Natural killer cell (primary cell): ENCODE measurements around the gene FAM241B. TPM values are rescaled to one million over a fixed set of nuclear protein-coding genes. Genes with fewer than 3 reads are reported as not detected.

Source experiments
- ATAC-seq, 3 donors: fragments of 150-1000 bp in 2 of 3; fragments of 200-7000 bp in 1 of 3; cut with Tn5 transposase; 1 replicate in 1 of 3; 2 replicates in 2 of 3; pipeline ENCODE4 v1.10.0; 2021; ENCODE audit warnings: mild to moderate bottlenecking in 2 of 3, moderate library complexity in 2 of 3
- DNase-seq, 2 donors: peaks; one replicate each; pipeline versions ENCODE4 v3.0.0 to v3.0.0-alpha.2; 2013 to 2021; ENCODE audit warnings: mixed read lengths in 1 of 2
- H3K27ac ChIP-seq: one replicate; pipeline ENCODE4 v1.5.1; 2013; ENCODE audit warnings: mild to moderate bottlenecking, low read length
- H3K27me3 ChIP-seq: one replicate; pipeline ENCODE4 v1.6.1; 2013; ENCODE audit warnings: low read length; ENCODE audit not compliant: control insufficient read depth, insufficient read depth
- H3K36me3 ChIP-seq: one replicate; pipeline ENCODE4 v1.6.1; 2013; ENCODE audit warnings: low read length; ENCODE audit not compliant: control insufficient read depth, insufficient read depth
- H3K4me1 ChIP-seq: one replicate; pipeline ENCODE4 v1.6.1; 2013; ENCODE audit warnings: low read length; ENCODE audit not compliant: control insufficient read depth, insufficient read depth
- H3K4me3 ChIP-seq: one replicate; pipeline ENCODE4 v1.5.1; 2013; ENCODE audit warnings: low read length
- H3K9me3 ChIP-seq: one replicate; pipeline ENCODE4 v1.6.1; 2013; ENCODE audit warnings: low read length; ENCODE audit not compliant: control insufficient read depth, insufficient read depth
- H3K27ac Mint-ChIP-seq, 2 donors: one replicate each; pipeline ENCODE4 v1.8.0; 2022; ENCODE audit warnings: mild to moderate bottlenecking in 2 of 2, mixed read lengths in 2 of 2, moderate library complexity in 1 of 2
- H3K27me3 Mint-ChIP-seq, 2 donors: one replicate each; pipeline ENCODE4 v1.8.0; 2022; ENCODE audit warnings: low read depth in 2 of 2, mixed read lengths in 2 of 2
- H3K36me3 Mint-ChIP-seq: one replicate; pipeline ENCODE4 v1.8.0; 2022; ENCODE audit warnings: mixed read lengths
- H3K4me1 Mint-ChIP-seq, 2 donors: one replicate each; pipeline ENCODE4 v1.8.0; 2022; ENCODE audit warnings: mixed read lengths in 2 of 2
- H3K4me3 Mint-ChIP-seq: one replicate; pipeline ENCODE4 v1.8.0; 2022; ENCODE audit warnings: mild to moderate bottlenecking, moderate library complexity, mixed read lengths
- H3K9me3 Mint-ChIP-seq, 2 donors: one replicate each; pipeline ENCODE4 v1.8.0; 2022; ENCODE audit warnings: mixed read lengths in 2 of 2
- WGBS: methylation state at CpG from one replicate; pipeline ENCODE4 v1.1.7; 2013; ENCODE audit warnings: missing lambda C conversion rate; ENCODE audit not compliant: insufficient coverage; 5-methylcytosine and 5-hydroxymethylcytosine counted together
- intact Hi-C: fragments of 100-400 bp; cut with micrococcal nuclease; formaldehyde crosslinking; loops from one replicate; pipeline ENCODE4 v1.14.2; 2022
- total RNA-seq, 4 donors: library from RNA; stranded (reverse); fragments of 120-200 nt in 1 of 4; gene quantifications; one replicate each; pipeline versions ENCODE4 v1.2.3 to v1.2.4, GENCODE V29; 2013 to 2022
- TF ChIP-seq, protein P1 (sequence below): fragments of 200-600 bp; IDR thresholded peaks from one replicate; pipeline ENCODE4 v1.8.0; 2022; ENCODE audit warnings: antibody characterized with exemption

Gene FAM241B
- total RNA-seq, 3 donors from 2014 or later (not counting 1 experiment from before 2014, with no cell fraction given): 1.1 to 1.3 TPM; not detected in 1

DNA sequence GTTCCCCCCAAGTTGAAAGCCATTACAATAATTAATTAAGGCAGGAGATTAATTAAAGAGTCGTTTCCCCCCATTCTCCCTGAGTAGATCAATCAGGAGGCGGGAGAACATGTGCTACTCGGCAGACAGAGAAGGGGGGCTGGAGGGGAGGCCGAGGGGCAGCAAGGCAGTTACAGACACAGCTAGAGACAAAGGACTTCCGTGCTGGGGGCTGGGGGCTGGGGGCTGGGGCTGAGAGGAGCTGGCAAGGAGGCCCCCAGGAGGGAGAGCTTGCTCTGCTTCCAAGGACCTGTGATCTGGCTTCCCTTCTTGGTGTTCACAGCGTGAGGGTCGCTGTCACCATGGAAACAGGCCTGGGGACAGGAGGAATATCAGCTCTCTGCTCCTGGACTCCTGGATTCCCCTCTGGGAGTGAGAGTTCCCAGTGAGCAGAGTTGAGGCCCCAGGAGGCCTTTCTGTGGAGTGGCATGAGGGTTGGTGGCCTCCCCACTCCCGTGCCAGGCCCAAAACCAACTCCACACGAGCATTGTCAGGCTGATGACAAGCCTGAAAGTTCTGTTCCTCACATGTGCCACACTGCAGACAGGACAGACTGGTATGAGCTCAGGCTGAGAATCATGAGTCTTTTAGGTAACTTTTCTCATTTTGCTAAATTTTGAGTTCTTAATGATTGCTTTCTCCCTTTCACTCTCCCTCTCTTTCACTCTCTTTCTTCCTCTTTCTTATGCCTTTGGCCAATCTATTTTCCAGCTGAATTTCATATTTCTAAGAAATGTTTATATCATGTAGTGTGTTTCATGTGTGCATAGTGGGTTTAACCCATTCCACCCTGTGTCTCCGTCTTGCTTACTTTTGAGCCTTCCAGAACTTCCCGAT is 16.4 kb downstream of the FAM241B start:
- Histone ChIP-seq H3K27me3 (no peaks in the 10 kb centered on the region), H3K36me3 (no peaks in the 10 kb centered on the region), H3K9me3 (no peaks in the 10 kb centered on the region), H3K4me1 (peaks cover 10% of the 10 kb centered on the region), H3K27ac (no peak overlapping the region), H3K4me3 (no peak overlapping the region)
- intact Hi-C loops: loop anchor here (10.0 kb wide), 1 partner anchor 268 kb away; no protein-coding TSS in a partner anchor
- ATAC-seq: no peak
- peaks cover 7 to 8% of the 10 kb centered on the region in 2 donors for H3K4me1 Mint-ChIP-seq
- peaks cover 3 to 8% of the 10 kb centered on the region in 2 donors for H3K27me3 Mint-ChIP-seq
- no peak overlapping the region for H3K27ac Mint-ChIP-seq
- no peaks in the 10 kb centered on the region for H3K36me3 Mint-ChIP-seq
- WGBS: 60% methylated on average over 10 of the region's 11 CpGs
- no peaks in the 10 kb centered on the region for H3K9me3 Mint-ChIP-seq
- DNase-seq: no peak
- H3K4me3 Mint-ChIP-seq: no peak overlapping the region
- TF ChIP-seq, protein P1, sequence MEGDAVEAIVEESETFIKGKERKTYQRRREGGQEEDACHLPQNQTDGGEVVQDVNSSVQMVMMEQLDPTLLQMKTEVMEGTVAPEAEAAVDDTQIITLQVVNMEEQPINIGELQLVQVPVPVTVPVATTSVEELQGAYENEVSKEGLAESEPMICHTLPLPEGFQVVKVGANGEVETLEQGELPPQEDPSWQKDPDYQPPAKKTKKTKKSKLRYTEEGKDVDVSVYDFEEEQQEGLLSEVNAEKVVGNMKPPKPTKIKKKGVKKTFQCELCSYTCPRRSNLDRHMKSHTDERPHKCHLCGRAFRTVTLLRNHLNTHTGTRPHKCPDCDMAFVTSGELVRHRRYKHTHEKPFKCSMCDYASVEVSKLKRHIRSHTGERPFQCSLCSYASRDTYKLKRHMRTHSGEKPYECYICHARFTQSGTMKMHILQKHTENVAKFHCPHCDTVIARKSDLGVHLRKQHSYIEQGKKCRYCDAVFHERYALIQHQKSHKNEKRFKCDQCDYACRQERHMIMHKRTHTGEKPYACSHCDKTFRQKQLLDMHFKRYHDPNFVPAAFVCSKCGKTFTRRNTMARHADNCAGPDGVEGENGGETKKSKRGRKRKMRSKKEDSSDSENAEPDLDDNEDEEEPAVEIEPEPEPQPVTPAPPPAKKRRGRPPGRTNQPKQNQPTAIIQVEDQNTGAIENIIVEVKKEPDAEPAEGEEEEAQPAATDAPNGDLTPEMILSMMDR: no peak

GRCh38 chr10:69647126-69647525 is 17.1 kb downstream of the FAM241B start:
- DNase-seq: no peak
- H3K4me3 ChIP-seq: no peak overlapping the region
- H3K36me3 Mint-ChIP-seq: no peaks in the 10 kb centered on the region
- no peak overlapping the region for H3K4me3 Mint-ChIP-seq
- TF ChIP-seq, protein P1: no peak
- no peaks in the 10 kb centered on the region for H3K9me3 Mint-ChIP-seq
- H3K27me3 ChIP-seq: no peaks in the 10 kb centered on the region
- H3K4me1 ChIP-seq: peaks cover 17% of the 10 kb centered on the region
- no peak overlapping the region for H3K27ac ChIP-seq
- H3K9me3 ChIP-seq: no peaks in the 10 kb centered on the region
- intact Hi-C loops: loop anchor here (10.0 kb wide), 1 partner anchor 268 kb away; no protein-coding TSS in a partner anchor
- no peak for ATAC-seq
- H3K36me3 ChIP-seq: no peaks in the 10 kb centered on the region
- H3K27me3 Mint-ChIP-seq: peaks cover 3 to 8% of the 10 kb centered on the region in 2 donors
- peaks cover 11 to 13% of the 10 kb centered on the region in 2 donors for H3K4me1 Mint-ChIP-seq
- 95% methylated on average over 6 of the region's 6 CpGs for WGBS
- H3K27ac Mint-ChIP-seq: no peak overlapping the region

GRCh38 chr10:69647819-69648218 is 17.8 kb downstream of the FAM241B start:
- Histone ChIP-seq H3K4me3 (no peak overlapping the region), H3K27me3 (no peaks in the 10 kb centered on the region), H3K4me1 (peaks cover 20% of the 10 kb centered on the region), H3K9me3 (no peaks in the 10 kb centered on the region), H3K27ac (no peak overlapping the region), H3K36me3 (no peaks in the 10 kb centered on the region)
- 76% methylated on average over 3 of the region's 4 CpGs for WGBS
- ATAC-seq (no peak), DNase-seq (no peak)
- Mint-ChIP-seq H3K36me3 (no peaks in the 10 kb centered on the region), H3K4me1 (peaks cover 11 to 13% of the 10 kb centered on the region in 2 donors), H3K9me3 (no peaks in the 10 kb centered on the region), H3K4me3 (no peak overlapping the region), H3K27me3 (peaks cover 3 to 8% of the 10 kb centered on the region in 2 donors), H3K27ac (no peak overlapping the region)
- intact Hi-C loops: loop anchor here (10.0 kb wide), 1 partner anchor 267 kb away; no protein-coding TSS in a partner anchor
- TF ChIP-seq, protein P1: no peak
